Measurements from ENCODE around the gene ARL8B.
"Not testable (repeated sequence)": the region's sequence is repeated elsewhere in the genome, so short reads cannot be mapped to it uniquely, and the experiment has no call there.

Gene ARL8B

GRCh38 chr3:5113726-5114125 is 8.4 kb upstream of the ARL8B start:
- not testable (repeated sequence) for FAIRE-seq

GRCh38 chr3:5115506-5116162 is 6.5 kb upstream of the ARL8B start:
- no peak for FAIRE-seq

- no peak for FAIRE-seq
Observed at GRCh38 chr3:5116538-5116937, 5.6 kb upstream of the ARL8B start.

GRCh38 chr3:5120446-5120845 is 1.6 kb upstream of the ARL8B start:
- FAIRE-seq = no peak

GRCh38 chr3:5122741-5123706 is 932 bp downstream of the ARL8B start:
- FAIRE-seq = no peak

GRCh38 chr3:5123937-5124336 is 1.8 kb downstream of the ARL8B start:
- FAIRE-seq = no peak

- FAIRE-seq = peak; percentile 31
Observed at GRCh38 chr3:5126586-5126985, 4.5 kb downstream of the ARL8B start.

GRCh38 chr3:5128849-5129248 is 6.8 kb downstream of the ARL8B start:
- no peak for FAIRE-seq

GRCh38 chr3:5133239-5134018 is 11.3 kb downstream of the ARL8B start:
- no peak for FAIRE-seq

- FAIRE-seq = no peak
Observed at GRCh38 chr3:5134019-5134391, 11.9 kb downstream of the ARL8B start.

GRCh38 chr3:5134499-5134898 is 12.4 kb downstream of the ARL8B start:
- no peak for FAIRE-seq

GRCh38 chr3:5136211-5136918 is 14.3 kb downstream of the ARL8B start:
- FAIRE-seq = no peak

- no peak for FAIRE-seq
Observed at GRCh38 chr3:5136919-5137429, 14.9 kb downstream of the ARL8B start.

GRCh38 chr3:5138214-5138981 is 16.3 kb downstream of the ARL8B start:
- no peak for FAIRE-seq

- no peak for FAIRE-seq
Observed at GRCh38 chr3:5140230-5140621, 18.1 kb downstream of the ARL8B start.

- no peak for FAIRE-seq
Observed at GRCh38 chr3:5140839-5141238, 18.7 kb downstream of the ARL8B start.

GRCh38 chr3:5141760-5142159 is 19.7 kb downstream of the ARL8B start:
- FAIRE-seq = no peak

- no peak for FAIRE-seq
Observed at GRCh38 chr3:5143464-5143863, 21.4 kb downstream of the ARL8B start.

- no peak for FAIRE-seq
Observed at GRCh38 chr3:5144316-5144994, 22.4 kb downstream of the ARL8B start.

- no peak for FAIRE-seq
Observed at GRCh38 chr3:5145120-5145519, 23.0 kb downstream of the ARL8B start.

GRCh38 chr3:5147152-5147551 is 25.1 kb downstream of the ARL8B start:
- not testable (repeated sequence) for FAIRE-seq
